CD4-positive, CD25-positive, alpha-beta regulatory T cell (primary cell): Measurements from ENCODE around the gene DLX3. TPM values are rescaled to one million over a fixed set of nuclear protein-coding genes. Genes with fewer than 3 reads are reported as not detected.

ENCODE experiments used
- ATAC-seq, 2 donors: fragments of 150-1000 bp; cut with Tn5 transposase; one replicate each; pipeline ENCODE4 v1.10.0; 2021; ENCODE audit warnings: low read depth in 2 of 2, moderate number of reproducible peaks in 2 of 2, moderate library complexity in 1 of 2
- DNase-seq, 3 donors: peaks; one replicate each; pipeline versions ENCODE4 v3.0.0 to v3.0.0-alpha.2; 2012 to 2022; ENCODE audit warnings: mixed read lengths in 1 of 3
- H3K27ac ChIP-seq: one replicate; pipeline ENCODE4 v1.7.0; 2013; ENCODE audit warnings: mild to moderate bottlenecking, low read length; ENCODE audit not compliant: insufficient read depth, poor library complexity, severe bottlenecking
- H3K27me3 ChIP-seq: one replicate; pipeline ENCODE4 v1.7.0; 2013; ENCODE audit warnings: low read length; ENCODE audit not compliant: control insufficient read depth, insufficient read depth
- H3K36me3 ChIP-seq: one replicate; pipeline ENCODE4 v1.7.0; 2013; ENCODE audit warnings: mild to moderate bottlenecking, low read length, moderate library complexity; ENCODE audit not compliant: control insufficient read depth, insufficient read depth
- H3K4me1 ChIP-seq: 2 replicates; pipeline ENCODE4 v1.7.0; 2013; ENCODE audit warnings: mild to moderate bottlenecking, low read length; ENCODE audit not compliant: insufficient read depth, control insufficient read depth, poor library complexity, severe bottlenecking
- H3K4me3 ChIP-seq: one replicate; pipeline ENCODE4 v1.7.0; 2013; ENCODE audit warnings: low read depth, mild to moderate bottlenecking, low read length, moderate library complexity
- H3K9me3 ChIP-seq, 2 experiments: 1 replicate in 1 of 2; 2 replicates in 1 of 2; pipeline ENCODE4 v1.7.0; 2013; ENCODE audit warnings: low read length in 2 of 2, mild to moderate bottlenecking in 1 of 2, moderate library complexity in 1 of 2; ENCODE audit not compliant: control insufficient read depth in 2 of 2
- H3K27ac Mint-ChIP-seq, 3 donors: one replicate each; pipeline ENCODE4 v1.8.0; 2020 to 2022; ENCODE audit warnings: mild to moderate bottlenecking in 3 of 3, mixed read lengths in 3 of 3, moderate library complexity in 2 of 3
- H3K27me3 Mint-ChIP-seq: one replicate; pipeline ENCODE4 v1.8.0; 2022; ENCODE audit warnings: mild to moderate bottlenecking, mixed read lengths
- H3K36me3 Mint-ChIP-seq: one replicate; pipeline ENCODE4 v1.8.0; 2020; ENCODE audit warnings: mixed read lengths
- H3K4me1 Mint-ChIP-seq, 4 donors: one replicate each; pipeline ENCODE4 v1.8.0; 2020 to 2022; ENCODE audit warnings: mixed read lengths in 4 of 4, mild to moderate bottlenecking in 1 of 4
- H3K4me3 Mint-ChIP-seq, 4 donors: one replicate each; pipeline ENCODE4 v1.8.0; 2020 to 2022; ENCODE audit warnings: mild to moderate bottlenecking in 4 of 4, mixed read lengths in 4 of 4, moderate library complexity in 3 of 4
- H3K9me3 Mint-ChIP-seq, 7 donors: one replicate each; pipeline ENCODE4 v1.8.0; 2020 to 2022; ENCODE audit warnings: mixed read lengths in 7 of 7, mild to moderate bottlenecking in 3 of 7, moderate library complexity in 2 of 7
- polyA plus RNA-seq, 4 donors: library from polyadenylated mRNA; unstranded; fragments of 300-500 nt; fragmentation: Illumina TruSeq; gene quantifications; one replicate each; pipeline ENCODE4 v1.2.3, GENCODE V29; 2021
- total RNA-seq: library from RNA; stranded (reverse); gene quantifications from one replicate; pipeline ENCODE4 v1.2.3, GENCODE V29; 2022

Gene DLX3
- total and polyA plus RNA-seq, 5 donors from 2014 or later: 0.06 to 0.09 TPM; not detected in 3

DNA sequence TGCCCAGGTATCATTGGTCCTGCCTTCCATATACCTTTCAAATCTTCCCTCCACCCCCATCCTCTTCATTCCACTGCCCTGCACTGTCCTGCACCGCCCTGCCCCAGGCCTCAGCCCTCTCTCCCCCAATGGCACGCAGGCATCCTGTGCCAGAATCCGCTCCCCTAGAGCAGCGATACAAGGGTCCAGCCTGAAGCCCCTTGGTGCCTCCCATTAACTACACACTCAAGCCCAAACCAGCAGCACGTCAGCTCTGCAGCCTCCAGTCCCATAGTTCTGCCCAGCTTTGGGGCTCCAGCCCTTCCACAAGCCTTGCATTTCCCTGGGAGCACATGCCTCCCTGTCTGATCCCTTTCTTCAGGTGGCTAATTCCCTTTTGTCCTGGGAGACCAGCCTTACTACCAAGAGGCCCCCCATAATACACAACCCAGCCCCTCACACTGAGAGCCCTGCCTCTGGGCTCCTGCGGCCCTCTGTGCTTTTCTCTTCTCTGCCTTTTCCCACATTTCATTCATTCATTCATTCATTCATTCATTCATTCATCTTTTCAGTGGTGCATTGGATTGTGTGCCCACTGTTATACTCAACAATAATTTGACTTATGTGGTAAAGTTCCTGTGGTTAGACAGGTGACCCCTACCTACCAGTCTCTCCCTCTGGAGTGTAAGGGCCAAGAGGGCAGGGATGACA is 26.8 kb upstream of the DLX3 start:
- Mint-ChIP-seq H3K27me3 (peaks cover 15% of the 10 kb centered on the region), H3K36me3 (no peaks in the 10 kb centered on the region), H3K27ac (peak overlapping the region in 1 of 3 donors; percentile 1), H3K9me3 (no peaks in the 10 kb centered on the region), H3K4me3 (no peak overlapping the region), H3K4me1 (peaks cover 0 to 4% (median 0%) of the 10 kb centered on the region in 4 donors)
- H3K27ac ChIP-seq: no peak overlapping the region
- ATAC-seq (no peak), DNase-seq (no peak)
- no peaks in the 10 kb centered on the region for H3K36me3 ChIP-seq
- no peak overlapping the region for H3K4me3 ChIP-seq
- H3K9me3 ChIP-seq: peaks cover 0 to 2% of the 10 kb centered on the region in 2 experiments
- no peaks in the 10 kb centered on the region for H3K27me3 ChIP-seq
- no peaks in the 10 kb centered on the region for H3K4me1 ChIP-seq

DNA sequence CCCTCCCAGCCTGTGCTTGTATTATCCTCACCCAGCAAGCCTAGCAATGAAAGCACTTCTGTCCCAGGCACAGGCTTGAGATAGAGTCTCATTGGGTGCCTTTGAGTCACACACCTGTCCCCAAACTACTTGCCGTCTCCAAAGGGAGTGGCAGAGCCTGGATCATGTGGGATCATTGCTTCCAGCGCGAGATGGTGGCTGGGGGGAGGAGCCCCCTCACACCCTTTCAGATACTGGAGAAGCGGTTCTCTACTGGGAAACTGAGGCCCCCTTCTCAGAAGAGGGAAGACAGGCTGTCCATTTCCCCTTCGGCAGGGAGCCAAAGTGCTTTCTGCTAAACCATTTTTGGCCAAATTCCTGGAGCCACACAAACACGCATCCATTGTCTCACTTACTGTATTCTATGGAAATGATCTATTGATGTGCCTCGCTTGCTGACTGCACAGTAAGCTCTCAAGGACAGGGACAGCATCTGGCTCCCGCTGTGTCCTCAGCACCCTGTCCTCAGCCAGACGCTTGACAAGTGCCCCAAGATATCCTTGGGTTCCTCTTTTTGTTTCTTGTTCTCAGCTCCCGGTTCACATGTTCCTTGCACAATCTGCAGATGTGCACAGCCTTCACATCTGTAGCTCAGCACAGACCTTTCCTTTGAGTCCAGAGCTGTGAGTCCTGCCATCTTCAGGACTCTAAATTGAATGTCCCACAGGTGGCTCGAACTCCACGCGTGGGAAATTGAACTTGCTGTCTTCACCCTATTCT is 26.0 kb upstream of the DLX3 start:
- H3K27ac ChIP-seq: no peak overlapping the region
- Mint-ChIP-seq H3K4me1 (no peaks in the 10 kb centered on the region), H3K9me3 (no peaks in the 10 kb centered on the region), H3K27me3 (peaks cover 15% of the 10 kb centered on the region), H3K27ac (no peak overlapping the region), H3K36me3 (no peaks in the 10 kb centered on the region), H3K4me3 (no peak overlapping the region)
- H3K4me3 ChIP-seq: no peak overlapping the region
- no peaks in the 10 kb centered on the region for H3K4me1 ChIP-seq
- ATAC-seq: no peak
- no peaks in the 10 kb centered on the region for H3K36me3 ChIP-seq
- peaks cover 0 to 2% of the 10 kb centered on the region in 2 experiments for H3K9me3 ChIP-seq
- no peak for DNase-seq
- H3K27me3 ChIP-seq: peaks cover 3% of the 10 kb centered on the region

DNA sequence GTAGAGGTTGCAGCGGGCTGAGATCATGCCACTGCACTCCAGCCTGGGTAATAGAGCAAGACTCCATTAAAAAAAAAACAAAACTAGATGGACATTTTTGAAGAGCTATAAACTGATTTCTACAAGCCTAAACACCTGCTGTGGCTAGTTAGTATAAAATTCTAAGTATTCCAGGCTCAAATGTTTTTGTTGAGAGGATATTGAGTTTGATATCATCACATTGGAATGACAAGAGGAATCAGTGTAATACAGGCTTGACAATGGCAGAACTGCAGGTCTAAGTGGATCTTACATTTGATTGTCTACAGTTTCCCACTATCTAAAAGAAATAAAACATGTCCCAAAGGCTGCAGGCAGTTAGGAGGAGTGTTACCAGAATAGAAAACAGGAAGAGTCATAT is 23.9 kb upstream of the DLX3 start:
- no peak for ATAC-seq
- Histone ChIP-seq H3K4me1 (no peaks in the 10 kb centered on the region), H3K36me3 (no peaks in the 10 kb centered on the region), H3K9me3 (peaks cover 8 to 10% of the 10 kb centered on the region in 2 experiments), H3K27me3 (peaks cover 8% of the 10 kb centered on the region), H3K27ac (no peak overlapping the region), H3K4me3 (no peak overlapping the region)
- H3K9me3 Mint-ChIP-seq: peaks cover 3 to 11% (median 5%) of the 10 kb centered on the region in 7 donors
- no peaks in the 10 kb centered on the region for H3K4me1 Mint-ChIP-seq
- peaks cover 19% of the 10 kb centered on the region for H3K27me3 Mint-ChIP-seq
- H3K36me3 Mint-ChIP-seq: no peaks in the 10 kb centered on the region
- no peak for DNase-seq
- H3K27ac Mint-ChIP-seq: no peak overlapping the region
- H3K4me3 Mint-ChIP-seq: no peak overlapping the region

DNA sequence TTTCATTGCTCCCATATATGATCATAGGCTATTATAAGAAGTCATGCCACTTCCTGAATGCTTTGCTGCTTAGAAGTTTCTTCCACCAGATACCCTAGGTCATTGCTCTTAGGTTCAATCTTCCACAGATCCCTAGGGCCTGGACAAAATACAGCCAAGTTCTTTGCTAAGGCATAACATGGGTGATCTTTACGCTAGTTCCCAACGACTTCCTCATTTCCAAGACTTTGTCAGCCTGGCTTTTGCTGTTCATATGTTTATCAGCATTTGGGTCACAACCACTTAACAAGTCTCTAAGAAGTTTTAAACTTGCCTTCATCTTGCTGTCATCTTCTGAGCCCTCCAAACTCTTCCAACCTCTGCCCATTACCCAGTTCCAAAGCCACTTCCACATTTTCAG is 20.1 kb upstream of the DLX3 start:
- H3K27me3 Mint-ChIP-seq: peaks cover 40% of the 10 kb centered on the region
- H3K4me1 Mint-ChIP-seq: no peaks in the 10 kb centered on the region
- no peak overlapping the region for H3K27ac Mint-ChIP-seq
- Histone ChIP-seq H3K9me3 (peaks cover 15 to 26% of the 10 kb centered on the region in 2 experiments), H3K36me3 (no peaks in the 10 kb centered on the region), H3K27ac (no peak overlapping the region), H3K27me3 (peaks cover 25% of the 10 kb centered on the region), H3K4me3 (no peak overlapping the region), H3K4me1 (no peaks in the 10 kb centered on the region)
- no peak overlapping the region for H3K4me3 Mint-ChIP-seq
- H3K9me3 Mint-ChIP-seq: peaks cover 3 to 36% (median 10%) of the 10 kb centered on the region in 7 donors
- DNase-seq: no peak
- ATAC-seq: no peak
- no peaks in the 10 kb centered on the region for H3K36me3 Mint-ChIP-seq

DNA sequence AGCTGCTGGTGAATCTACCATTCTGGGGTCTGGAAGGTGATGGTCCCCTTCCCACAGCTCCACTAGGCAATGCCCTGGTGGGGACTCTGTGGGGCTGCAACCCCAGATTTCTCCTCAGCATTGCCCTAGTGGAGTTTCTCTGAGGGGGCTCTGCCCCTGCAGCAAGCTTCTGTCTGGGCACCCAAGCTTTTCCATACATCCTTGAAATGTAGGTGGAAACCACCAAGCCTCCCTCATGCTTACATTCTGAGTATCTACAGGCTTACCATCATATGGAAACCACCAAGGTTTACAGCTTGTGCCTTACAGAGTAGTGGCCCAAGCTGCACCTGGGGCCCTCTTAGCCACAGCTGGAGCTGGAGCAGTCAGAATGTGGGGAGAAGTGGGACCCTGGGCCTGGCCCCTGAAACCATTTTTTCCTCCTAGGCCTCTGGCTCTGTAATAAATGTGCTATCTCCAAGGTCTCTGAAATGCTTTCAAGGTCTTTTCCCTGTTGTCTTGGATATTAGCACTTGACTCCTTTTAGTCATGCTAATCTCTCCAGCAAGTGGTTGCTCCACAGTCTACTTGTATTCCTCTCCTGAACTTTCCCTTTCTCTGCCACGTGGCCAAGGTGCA is 19.6 kb upstream of the DLX3 start:
- ATAC-seq (no peak), DNase-seq (no peak)
- H3K4me3 ChIP-seq: no peak overlapping the region
- no peak overlapping the region for H3K27ac Mint-ChIP-seq
- no peaks in the 10 kb centered on the region for H3K4me1 ChIP-seq
- H3K9me3 Mint-ChIP-seq: peaks cover 3 to 40% (median 12%) of the 10 kb centered on the region in 7 donors
- H3K36me3 Mint-ChIP-seq: no peaks in the 10 kb centered on the region
- peaks cover 25% of the 10 kb centered on the region for H3K27me3 ChIP-seq
- H3K4me1 Mint-ChIP-seq: no peaks in the 10 kb centered on the region
- H3K27me3 Mint-ChIP-seq: peaks cover 43% of the 10 kb centered on the region
- H3K27ac ChIP-seq: no peak overlapping the region
- no peaks in the 10 kb centered on the region for H3K36me3 ChIP-seq
- no peak overlapping the region for H3K4me3 Mint-ChIP-seq
- H3K9me3 ChIP-seq: peaks cover 15 to 28% of the 10 kb centered on the region in 2 experiments

DNA sequence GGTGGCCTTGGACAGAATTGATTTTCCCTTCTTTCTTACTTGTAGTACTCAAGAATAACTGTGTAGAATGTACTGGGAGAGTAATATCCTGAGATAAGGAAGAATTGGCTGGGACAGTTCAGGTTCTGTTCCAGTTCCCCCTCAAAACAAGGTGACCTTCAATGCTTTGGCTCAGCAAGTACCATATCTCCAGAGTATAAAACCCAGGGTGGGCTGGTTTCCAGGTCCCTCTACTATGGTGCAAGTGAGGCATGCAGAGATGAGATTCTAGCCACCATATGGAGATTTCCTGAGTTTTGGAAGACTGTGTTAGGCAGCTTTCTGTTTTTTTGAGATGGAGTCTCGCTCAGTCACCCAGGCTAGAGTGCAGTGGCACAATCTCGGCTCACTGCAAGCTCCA is 18.1 kb upstream of the DLX3 start:
- no peak overlapping the region for H3K27ac ChIP-seq
- no peak overlapping the region for H3K27ac Mint-ChIP-seq
- H3K36me3 ChIP-seq: no peaks in the 10 kb centered on the region
- H3K9me3 Mint-ChIP-seq: peaks cover 5 to 48% (median 12%) of the 10 kb centered on the region in 7 donors
- peaks cover 15 to 32% of the 10 kb centered on the region in 2 experiments for H3K9me3 ChIP-seq
- H3K4me3 Mint-ChIP-seq: no peak overlapping the region
- no peak for DNase-seq
- H3K4me1 ChIP-seq: no peaks in the 10 kb centered on the region
- H3K36me3 Mint-ChIP-seq: no peaks in the 10 kb centered on the region
- H3K4me3 ChIP-seq: no peak overlapping the region
- no peak for ATAC-seq
- H3K4me1 Mint-ChIP-seq: no peaks in the 10 kb centered on the region
- peaks cover 47% of the 10 kb centered on the region for H3K27me3 Mint-ChIP-seq
- H3K27me3 ChIP-seq: peaks cover 26% of the 10 kb centered on the region

DNA sequence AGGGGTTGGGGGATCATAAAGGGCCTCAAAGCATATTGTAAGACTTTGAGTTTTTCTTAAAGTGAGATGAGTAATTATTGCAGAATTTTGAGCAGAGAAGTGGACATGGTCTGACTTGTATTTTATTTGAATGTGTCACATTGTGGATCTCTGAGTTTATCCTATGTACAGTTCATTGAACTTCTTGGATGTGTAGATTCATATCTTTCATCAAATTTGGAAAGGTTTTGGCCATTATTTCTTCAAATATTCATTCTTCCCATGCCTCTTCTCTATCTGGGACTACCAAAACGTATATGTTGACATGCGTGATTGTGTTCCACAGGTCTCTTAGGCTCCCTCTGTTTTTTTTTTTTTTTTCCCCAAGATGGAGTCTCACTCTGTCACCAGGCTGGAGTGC is 14.3 kb upstream of the DLX3 start:
- Histone ChIP-seq H3K27me3 (peaks cover 21% of the 10 kb centered on the region), H3K36me3 (no peaks in the 10 kb centered on the region), H3K27ac (no peak overlapping the region), H3K4me1 (no peaks in the 10 kb centered on the region), H3K9me3 (peaks cover 9 to 27% of the 10 kb centered on the region in 2 experiments), H3K4me3 (no peak overlapping the region)
- ATAC-seq (no peak), DNase-seq (no peak)
- Mint-ChIP-seq H3K27ac (no peak overlapping the region), H3K9me3 (peaks cover 0 to 38% (median 9%) of the 10 kb centered on the region in 7 donors), H3K27me3 (peaks cover 54% of the 10 kb centered on the region), H3K36me3 (no peaks in the 10 kb centered on the region), H3K4me3 (no peak overlapping the region), H3K4me1 (no peaks in the 10 kb centered on the region)
